Stimulated activated CD8-positive, alpha-beta memory T cell treated with anti-CD3 and anti-CD28 coated beads, Interleukin-15, amount 100 ng/mL, for 4 hours (primary cell): ENCODE data around the gene C1orf74.
"Not testable (repeated sequence)": the region's sequence is repeated elsewhere in the genome, so short reads cannot be mapped to it uniquely, and the experiment has no call there.

ENCODE experiments used
- DNase-seq, 2 donors: peaks; one replicate each; pipeline ENCODE4 v3.0.0-alpha.2; 2020; ENCODE audit warnings: low read depth in 2 of 2

C1orf74 gene

DNA sequence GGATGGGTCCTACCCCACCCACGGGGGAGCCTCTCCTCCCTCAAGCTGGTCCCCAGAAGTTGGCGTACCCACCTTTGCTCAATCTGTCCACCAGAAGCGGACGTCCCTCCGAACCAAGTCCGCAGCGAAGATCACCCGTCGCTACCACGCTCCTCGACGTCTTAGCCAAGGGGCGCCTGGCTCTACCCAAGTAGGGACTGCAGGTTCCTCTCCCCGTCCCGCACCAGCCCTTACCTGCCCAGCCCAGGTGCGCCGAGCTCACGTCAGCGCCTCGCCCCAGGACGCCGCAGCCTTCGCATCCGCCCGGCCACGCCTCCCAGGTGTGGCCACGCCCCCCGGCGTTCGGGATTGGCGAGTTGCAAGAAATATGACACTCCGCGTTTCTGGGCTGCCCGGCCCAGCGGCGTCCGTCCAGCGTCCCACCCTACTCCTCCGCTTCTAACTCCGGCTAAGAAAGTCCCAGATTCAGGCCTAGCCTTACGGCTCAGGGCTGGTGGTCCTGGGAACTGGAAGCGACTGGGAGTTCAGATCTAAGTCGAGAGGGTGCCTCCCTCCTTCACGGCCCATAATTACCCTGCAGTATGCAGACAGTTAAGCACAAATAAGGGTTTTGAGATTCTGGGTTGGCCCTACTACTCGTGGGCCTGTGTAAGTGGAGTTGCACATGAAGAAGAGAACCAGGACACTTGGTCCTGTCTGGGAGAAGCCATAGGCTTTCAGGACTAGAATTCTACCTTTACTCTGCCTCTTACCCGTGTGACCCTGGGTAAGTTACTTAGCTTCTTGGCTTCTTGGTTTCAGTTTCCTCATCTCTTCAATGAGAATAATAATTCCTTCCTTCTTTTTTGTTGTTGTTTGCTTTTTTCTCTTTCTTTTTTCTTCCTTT, 21.8 kb upstream of the C1orf74 start, which contains the start of gene IRF6:
TSS of gene IRF6 (minus strand) at position 268 of the 886 bp plus-strand sequence. CDS start 4,729 bp downstream, outside the sequence.
- DNase-seq: peak; percentile 29 to 51

DNA sequence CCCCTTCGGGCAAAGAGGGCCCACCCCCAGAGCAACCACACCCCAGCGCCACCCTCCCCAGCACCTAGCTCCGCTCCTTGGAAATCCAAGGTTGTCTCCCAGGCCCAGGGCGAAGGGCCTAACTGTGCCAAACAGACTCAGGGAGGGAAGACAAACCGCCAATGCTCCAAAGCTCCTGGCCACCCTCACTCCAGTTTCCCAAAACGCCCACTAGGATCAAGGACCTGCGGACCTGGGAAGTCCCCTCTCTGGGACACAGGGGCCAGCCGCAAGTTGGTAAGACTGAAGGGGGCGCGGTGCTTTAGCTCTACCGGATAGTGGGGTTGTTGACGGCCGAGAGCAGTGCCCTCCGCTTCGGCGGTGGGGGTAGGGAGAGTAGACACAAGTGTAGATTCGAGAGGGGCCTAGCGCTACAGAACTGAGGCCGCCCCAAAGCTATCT, 21.0 kb upstream of the C1orf74 start:
- no peak for DNase-seq

DNA sequence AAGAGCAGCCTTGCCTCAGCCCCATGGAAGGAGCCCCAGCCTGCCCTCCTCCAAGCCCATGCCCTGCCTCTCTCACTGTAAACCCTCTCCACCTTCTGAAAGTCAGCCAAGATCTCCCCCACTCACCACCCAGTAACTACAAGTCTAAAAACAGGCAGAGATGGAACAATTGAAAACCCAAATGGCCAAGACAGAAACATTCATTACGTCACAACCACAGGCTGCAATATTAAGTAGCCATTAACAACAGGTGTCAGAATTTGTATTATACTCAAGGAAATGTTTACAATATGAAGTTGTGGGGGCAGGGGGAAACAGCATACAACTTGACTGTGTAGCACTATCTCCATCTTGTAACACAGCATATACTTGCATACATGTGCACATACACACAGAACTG, 19.2 kb upstream of the C1orf74 start:
- DNase-seq: no peak

DNA sequence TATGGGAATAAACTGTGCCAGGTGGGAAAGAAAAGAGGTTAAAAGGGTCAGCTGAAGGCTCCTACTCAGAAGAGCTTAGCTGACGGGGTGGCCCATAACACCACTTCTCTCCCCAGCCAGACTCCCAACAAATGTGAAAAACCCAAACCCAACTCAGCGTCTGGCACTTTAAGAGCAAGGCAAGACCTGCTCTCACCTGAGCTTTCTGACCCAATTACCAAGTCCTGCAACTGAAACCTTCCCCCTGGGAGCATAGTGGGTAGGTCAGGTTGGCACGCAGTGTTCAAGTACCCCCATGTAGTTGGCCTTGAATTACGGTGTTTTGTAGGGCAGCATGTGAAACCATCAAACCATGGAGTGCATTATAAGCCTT, 18.4 kb upstream of the C1orf74 start:
- DNase-seq: no peak

DNA sequence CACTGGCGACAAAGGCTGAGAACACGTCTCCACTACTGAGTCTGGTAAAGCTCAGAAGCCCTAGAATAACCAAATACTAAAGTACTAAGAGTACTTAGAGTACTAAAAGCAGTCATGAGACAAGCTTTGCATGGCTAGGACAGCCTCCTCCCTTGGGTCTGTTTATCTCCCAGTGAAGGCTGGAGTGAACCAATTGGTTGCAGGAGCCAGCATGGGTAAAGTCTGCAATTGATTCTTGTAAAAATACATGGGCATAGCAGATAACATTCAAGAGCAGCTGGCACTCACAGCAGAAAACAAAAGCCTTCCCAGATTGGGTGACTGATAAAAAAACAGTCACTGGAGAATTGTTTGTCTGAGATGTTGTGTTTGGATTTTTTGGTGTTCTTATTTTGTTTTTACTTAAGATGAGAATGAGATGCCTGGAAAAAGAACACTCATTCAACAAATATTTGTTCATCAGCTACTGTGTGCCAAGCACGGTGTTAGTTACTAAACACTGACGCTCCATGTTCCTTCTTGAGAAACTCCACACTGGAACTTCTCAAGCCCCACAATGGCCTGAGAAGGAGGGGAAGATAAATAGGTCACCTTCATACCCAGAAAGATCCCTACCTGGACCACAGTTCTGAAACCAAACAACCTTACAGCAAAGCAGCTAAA, 17.9 kb upstream of the C1orf74 start:
- DNase-seq: no peak

DNA sequence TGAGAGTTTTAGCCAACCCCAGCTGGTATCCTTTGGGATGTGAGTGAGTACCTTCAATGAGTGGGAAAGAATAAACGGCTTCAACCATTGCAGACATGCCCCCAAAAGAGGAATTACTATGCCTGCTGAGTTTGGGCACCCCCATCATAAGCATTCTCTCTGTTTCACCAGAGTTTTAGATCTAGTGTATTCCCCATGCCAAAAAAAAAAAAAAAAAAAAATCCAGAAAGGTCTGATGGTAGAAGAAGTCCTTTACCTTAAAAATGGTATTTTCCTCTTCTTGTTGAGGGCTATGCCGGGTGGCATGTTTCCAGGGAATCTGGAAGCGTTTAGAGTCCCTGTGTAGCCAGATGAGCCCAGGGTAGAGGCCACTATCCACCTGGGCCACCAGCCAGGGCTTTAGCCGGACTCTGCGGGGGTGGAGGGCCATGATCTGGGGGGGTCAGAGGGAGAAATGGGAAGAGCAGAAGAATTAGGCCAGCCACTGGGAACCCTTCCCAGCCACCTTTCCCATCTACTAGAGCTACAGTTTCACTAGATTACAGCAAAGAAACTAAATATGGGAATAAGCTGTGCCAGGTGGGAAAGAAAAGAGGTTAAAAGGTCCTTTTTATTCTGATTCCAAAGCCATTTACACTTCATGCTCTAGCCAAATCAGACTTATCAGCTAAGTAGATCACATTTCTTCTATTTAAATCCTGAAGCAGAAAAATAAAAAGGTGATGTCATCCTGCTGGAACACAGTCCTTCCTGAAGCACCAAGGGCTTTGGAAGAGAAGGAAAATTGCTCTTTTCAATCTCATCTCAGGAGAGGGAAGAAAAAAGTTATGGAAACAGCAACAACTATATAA, 16.9 kb upstream of the C1orf74 start:
- DNase-seq: no peak

DNA sequence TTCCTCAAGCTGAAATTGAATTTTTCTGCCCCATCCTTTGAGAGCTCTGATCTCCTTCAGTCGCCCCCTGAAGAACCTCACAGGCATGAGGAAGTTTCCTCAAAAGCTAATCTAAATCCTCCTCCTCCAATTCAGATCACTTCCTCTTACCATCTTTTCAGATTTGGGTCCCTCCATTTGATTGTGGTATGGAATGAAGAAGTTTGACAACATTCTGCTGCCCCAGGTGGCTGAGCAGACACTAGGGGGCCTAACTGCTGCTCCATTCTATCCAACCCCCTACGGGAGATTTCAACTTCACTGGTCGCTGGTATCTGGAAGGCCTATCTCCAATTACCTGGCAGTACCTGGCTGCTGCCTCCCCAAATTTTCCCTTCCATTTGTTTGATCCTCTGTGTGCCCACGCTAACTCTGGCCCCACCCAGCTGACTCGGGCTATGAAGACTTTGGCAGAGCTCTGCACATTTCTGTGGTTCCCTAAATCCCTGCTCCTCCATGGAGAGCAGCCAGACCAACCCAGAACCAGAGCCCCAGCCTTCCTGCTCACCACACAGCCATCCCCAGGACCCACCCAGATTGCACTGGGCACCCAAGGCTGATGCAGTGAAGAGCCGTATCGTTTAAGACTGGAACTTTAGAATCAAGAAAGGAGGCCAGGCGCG, 13.8 kb upstream of the C1orf74 start:
- no peak for DNase-seq

DNA sequence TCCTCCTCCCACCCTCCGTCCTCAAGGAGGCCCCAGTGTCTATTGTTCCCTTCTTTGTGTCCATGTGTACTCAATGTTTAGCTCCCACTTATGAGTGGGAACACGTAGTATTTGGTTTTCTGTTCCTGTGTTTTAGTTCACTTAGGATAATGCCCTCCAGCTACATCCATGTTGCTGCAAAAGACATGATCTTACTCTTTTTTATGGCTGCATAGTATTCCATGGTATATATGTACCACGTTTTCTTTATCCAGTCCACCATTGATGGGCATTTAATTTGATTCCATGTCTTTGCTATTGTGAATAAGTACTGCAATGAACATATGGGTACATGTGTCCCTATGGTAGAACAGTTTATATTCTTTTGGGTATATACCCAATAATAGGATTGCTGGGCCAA, 9.4 kb upstream of the C1orf74 start:
- DNase-seq: not testable (repeated sequence)

DNA sequence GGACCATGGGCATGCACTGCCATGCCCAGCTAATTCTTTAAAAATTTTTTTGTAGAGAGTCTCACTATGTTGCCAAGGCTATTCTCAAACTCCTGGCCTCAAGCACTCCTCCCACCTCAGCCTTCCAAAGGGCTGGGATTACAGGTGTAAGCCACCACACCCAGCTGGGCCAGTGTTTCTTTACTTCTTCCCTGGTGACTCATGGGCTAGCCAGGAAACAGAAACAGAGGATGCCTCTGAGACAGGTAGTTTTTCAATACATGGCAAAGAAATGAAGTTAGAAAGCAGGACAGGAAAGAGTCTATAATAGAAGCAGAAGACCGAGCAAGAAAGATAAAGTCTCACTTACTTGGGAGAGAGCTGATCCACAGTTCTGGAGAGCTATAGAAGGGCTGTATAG, 7.6 kb upstream of the C1orf74 start:
- no peak for DNase-seq

DNA sequence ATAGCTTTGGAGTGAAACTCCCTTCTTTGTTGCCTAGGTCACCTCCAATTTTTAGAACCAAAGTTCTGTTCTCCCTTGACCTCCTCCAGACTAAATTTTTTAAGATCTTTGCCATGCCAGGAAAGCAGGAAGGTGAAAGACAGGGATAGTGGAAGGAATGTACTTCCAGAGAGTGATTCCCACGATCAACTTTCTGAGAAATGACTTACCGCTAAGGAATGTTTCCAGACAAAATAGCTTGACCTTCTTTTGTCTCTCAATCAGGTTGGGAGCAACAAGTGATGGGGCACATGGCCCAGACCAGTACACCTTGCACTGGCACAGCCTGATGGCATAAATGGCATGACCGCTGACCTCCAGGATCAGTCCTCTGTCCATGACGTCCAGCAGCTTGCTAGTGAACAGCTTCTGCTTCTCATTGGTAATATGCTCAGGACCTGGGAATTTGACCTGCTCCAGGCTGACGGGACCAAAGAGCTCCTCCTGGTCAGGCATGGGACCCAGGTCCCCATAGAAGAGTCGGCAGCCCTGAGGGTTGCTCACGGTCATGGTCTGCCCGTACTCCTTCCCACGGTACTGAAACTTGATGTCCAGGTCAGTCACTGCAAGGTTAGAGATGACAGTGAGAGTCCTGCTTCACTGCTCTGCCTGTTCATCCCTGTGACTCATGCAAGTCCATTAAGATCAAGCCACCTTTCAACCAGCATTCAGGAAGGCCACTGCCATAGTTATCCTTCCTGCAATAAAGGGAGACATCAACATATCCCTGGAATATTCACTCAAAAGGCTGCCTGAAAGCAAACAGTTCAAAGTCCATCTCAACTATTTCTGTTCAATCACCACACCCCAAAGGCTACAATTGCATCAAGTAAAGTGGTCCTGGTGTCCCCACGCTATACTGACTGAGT, 6.2 kb upstream of the C1orf74 start:
- no peak for DNase-seq

DNA sequence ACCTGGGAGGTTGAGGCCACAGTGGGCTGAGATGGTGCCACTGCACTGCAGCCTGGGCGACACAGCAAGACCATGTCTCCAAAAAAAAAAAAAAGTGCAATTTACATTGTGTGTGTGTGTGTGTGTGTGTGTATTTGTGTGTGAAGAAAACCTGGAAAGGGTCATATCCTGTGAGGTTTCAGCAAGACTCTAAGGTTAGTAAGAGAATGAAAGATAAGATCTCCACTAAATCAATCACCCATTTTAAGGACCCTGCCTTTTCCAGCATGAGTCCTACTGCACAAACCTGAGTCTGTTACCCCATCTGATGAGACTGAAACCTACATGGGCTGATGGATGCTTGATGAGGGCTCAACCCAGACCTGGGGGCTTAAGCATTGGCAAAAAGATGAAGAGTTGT, 4.9 kb upstream of the C1orf74 start:
- DNase-seq: no peak

DNA sequence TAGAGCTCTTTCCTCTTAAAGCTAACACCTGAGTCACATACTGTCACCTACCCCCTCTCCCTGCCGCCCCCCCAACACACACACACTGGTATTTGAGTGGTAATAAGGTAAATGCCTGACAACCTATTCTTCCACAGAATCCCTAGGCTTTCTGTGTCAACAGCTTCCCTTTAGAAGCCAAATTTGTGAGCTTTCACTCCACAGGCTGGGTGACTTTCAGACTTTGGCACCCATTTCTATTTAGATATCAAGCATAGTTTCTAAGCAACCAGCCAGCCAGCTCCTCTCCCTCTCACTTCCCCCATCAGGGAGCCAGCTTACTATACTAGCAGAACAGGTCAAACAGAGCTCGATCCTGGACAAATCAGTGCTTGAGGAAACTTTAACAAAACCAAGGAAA, 3.2 kb upstream of the C1orf74 start:
- no peak for DNase-seq

DNA sequence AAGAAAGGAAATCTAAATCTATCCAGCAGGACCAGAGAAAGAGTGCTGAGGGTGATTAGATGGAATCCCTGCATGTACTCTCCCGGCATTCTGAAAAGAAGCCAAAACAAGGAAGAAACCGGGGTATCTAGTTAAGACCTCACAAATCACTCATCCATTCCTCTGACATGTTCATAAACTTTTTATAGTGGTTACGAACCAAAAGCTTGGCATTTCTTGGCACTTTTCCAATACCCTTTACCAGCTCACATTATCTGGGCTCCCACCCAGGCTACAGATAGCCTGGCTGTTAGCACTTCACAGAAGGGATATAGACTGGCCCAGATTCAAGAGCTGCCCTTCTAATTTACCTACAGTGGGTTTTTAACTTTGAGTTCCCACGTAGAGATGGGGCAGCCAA, 1.8 kb upstream of the C1orf74 start:
- DNase-seq: no peak

DNA sequence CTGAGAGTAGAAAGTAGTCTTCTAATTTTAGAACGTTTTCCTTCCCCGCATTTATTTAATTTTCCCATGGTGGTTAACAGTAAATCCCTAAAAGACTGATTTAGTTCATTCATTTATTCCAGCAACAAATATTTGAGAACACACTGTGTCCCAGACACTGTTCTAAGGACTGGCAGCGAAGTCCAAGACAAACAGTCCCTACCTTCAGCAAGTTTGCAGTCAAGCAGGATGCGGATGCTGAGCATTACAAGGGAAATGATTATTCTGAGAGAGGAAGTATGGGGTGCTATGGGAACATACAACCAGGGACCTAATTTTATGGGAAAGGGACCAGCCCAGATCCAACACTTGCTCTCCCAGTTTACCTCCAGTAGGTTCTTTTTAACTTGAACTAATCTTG, 1.2 kb upstream of the C1orf74 start:
- no peak for DNase-seq

DNA sequence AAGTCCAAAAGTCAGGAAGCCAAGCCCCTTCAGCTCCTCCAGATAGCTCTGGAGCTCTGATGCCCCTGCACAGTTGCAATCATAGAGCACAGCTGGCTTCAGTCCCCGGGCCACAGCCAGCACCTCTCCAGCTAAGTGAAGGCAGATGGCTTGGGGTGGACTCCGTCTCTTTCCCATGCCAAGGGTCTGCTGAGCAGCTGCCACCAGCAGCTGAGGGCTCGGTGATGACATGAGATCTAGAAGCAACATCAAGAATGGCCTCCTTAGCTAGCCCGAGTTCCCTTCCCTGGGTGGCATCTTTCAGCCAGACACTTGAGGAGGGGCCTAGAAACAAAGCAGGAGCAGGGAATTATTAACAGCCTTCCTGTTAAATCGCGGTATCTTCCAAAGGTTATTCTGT, 973 bp downstream of the C1orf74 start:
- no peak for DNase-seq

DNA sequence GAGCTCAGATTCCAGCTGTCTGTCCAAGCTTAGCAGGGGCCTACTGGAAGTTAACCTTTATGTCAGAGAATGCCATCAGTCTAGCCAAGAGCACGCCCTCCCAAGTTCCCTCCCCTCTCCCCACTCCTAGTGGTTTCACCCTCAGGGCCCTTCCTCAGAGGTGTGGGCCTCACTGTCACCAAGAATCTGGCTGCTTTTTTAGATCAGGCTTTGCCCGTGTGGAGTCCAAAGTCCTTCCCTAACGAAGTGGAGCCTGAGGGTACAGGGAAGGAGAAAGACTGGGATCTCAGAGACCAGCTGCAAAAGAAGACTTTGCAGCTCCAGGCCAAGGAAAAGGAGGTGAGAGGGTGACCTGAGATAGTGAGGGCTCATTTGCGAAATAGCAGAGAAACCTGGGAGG, 4.1 kb downstream of the C1orf74 start:
- DNase-seq: no peak

DNA sequence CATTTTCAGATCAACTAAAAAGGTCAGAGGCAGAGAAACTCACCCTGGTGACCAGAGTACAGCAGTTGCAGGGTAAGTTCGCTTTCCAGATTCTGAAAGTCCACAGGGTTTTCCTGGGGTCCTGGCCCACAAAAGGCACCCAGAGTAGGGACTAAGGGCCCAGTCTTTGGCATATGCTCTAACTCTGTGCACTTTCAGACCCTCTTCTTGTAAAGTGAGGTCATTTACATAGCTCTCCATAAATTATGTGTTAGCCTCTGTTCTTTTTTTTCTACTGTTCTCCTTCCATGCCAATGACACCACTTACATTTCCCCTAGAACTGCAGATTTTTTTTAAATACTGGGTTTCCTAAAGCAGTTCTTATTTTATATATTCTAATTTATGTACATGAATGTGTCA, 6.3 kb downstream of the C1orf74 start:
- DNase-seq: no peak

DNA sequence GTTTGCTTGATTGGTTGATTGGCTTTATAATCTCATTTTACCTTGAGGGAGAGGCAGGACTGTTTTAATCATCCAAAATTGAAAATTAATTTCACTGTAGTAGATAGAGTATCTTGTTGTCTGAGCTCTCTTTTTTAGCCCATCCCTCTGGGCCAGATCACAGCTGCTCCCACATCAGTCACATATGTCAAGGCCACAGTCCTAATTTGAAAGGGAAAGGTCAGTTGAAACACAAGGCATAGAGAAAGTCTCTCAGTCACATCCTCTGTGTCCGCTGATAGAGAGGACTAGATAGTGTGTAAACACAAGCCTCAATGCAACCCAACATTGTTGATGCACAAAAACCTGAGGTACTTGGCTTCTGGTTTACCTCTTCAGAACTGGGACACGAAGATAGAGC, 6.8 kb downstream of the C1orf74 start:
- DNase-seq: no peak

DNA sequence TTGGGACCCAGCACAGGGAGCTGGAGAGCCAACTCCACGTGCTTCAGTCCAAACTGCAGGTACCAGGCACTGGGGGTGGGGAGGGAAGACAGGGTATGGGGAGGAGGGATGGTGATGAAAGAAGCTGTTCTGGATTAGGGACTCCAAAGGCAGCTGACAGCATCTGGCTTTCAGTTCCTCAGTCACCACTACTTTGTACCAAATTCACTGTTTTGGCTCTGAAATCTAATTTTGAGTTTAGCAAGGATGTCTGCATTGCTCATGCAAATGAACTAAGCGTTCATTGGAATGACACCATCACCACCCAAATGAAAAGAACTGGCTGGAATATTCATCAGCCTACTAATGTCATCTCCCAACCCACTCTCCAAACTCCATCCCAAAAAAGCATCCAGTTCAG, 8.7 kb downstream of the C1orf74 start:
- no peak for DNase-seq

DNA sequence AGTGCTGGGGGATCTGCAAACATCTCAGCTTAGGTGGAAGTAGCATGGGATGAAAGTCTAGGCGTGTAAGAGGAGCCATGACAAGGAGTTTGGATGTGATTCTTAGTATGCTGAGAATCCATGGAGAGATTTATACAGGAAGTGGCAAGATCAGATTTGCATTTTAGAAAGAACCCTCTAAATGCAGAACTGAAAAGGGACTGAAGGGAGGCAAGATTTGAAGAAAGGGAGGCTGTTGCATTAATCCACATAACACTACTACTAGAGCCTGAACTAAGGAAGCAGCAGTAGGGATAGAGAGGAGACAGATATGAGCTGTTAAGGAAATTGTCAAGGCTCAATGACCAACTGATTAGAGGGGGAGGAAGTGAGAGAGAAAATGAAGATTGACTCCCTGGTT, 9.8 kb downstream of the C1orf74 start:
- DNase-seq: no peak

DNA sequence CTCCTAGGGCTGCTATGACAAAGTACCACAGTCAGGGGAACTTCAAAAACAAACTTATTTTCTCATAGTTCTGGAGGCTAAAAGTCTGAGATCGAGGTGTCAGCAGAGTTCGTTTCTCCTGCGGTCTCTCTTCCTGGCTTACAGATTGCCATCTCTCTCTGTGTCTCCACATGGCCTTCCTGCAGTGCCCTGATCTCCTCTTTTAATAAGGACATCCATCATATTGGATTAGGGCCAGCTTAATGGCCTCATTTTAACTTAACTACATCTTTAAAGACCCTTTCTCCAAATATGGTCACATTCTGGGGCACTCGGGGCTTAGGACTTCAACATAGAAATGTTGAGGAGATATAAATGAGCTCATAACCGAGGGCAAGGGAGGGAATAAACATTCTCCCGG, 12.2 kb downstream of the C1orf74 start:
- no peak for DNase-seq
